Uterus (tissue), 2 donors: Measurements from ENCODE around the gene SLAMF9.

ENCODE experiments used
- POLR2A ChIP-seq, 2 donors: fragments of 450-650 bp; IDR thresholded peaks; one replicate each; pipeline ENCODE4 v1.6.1; 2016; ENCODE audit warnings: antibody characterized with exemption in 2 of 2, mild to moderate bottlenecking in 1 of 2, moderate library complexity in 1 of 2
- TF ChIP-seq, protein P1 (sequence below), 4 experiments: fragments of 200-600 bp in 2 of 4; fragments of 450-650 bp in 2 of 4; sonication (generic) in 2 of 4; IDR thresholded peaks; one replicate each; pipeline ENCODE4 v1.5.1; 2016 to 2019; ENCODE audit warnings: antibody characterized with exemption in 4 of 4, mild to moderate bottlenecking in 2 of 4, moderate library complexity in 1 of 4

DNA sequence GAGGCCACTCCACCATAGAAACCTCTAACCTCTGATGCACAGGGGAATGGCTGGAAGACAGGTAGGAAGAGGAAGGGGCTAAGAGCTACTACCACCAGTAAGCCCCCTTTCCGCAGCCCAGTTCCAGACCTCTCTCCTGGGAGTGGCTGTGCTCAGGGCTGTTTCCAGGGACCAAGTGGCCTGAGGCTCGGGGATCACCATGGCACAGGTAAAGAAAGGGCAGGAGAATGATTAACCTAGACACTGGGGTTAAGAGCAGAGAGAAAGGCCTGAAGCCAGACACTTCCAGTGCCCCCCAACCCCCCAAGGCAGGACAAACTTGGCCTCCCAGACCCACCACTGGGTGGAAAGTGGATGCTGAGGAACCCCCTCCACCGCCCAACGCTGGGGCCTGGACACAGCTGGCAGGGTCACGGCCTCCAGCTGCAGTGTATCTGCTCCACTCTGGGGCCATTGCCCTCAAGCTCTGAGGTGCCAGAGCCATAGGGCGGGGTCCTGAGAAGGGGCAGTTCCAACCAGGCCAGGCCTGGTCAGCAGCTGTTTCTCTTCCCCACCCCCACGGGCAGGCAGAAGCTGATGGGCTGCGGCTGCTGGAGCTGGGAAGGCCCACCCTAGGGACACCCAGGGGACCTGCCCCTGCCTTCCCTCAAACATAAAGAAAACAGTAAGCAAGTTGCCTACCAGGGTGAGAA, 31.4 kb downstream of the SLAMF9 start:
- no peak for TF ChIP-seq POLR2A (IDR thresholded peaks at IDR 0.05)
- TF ChIP-seq, protein P1, sequence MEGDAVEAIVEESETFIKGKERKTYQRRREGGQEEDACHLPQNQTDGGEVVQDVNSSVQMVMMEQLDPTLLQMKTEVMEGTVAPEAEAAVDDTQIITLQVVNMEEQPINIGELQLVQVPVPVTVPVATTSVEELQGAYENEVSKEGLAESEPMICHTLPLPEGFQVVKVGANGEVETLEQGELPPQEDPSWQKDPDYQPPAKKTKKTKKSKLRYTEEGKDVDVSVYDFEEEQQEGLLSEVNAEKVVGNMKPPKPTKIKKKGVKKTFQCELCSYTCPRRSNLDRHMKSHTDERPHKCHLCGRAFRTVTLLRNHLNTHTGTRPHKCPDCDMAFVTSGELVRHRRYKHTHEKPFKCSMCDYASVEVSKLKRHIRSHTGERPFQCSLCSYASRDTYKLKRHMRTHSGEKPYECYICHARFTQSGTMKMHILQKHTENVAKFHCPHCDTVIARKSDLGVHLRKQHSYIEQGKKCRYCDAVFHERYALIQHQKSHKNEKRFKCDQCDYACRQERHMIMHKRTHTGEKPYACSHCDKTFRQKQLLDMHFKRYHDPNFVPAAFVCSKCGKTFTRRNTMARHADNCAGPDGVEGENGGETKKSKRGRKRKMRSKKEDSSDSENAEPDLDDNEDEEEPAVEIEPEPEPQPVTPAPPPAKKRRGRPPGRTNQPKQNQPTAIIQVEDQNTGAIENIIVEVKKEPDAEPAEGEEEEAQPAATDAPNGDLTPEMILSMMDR (IDR thresholded peaks at IDR 0.05) = no peak
